HG03378 (cell line): ENCODE data around the gene ARHGAP20.

ENCODE experiments used
- ATAC-seq: cut with Tn5 transposase; IDR thresholded peaks from one replicate; pipeline ENCODE4 v1.9.1; 2021; ENCODE audit warnings: mild to moderate bottlenecking, moderate library complexity; ENCODE audit not compliant: unreplicated experiment

The ARHGAP20 gene

GRCh38 chr11:110720431-110721275 is 8.4 kb upstream of the ARHGAP20 start:
- ATAC-seq, result no peak

- ATAC-seq, result no peak
These were observed 4.1 kb upstream of the ARHGAP20 start for GRCh38 chr11:110716361-110716760.

- no peak for ATAC-seq
These were observed 3.3 kb upstream of the ARHGAP20 start for GRCh38 chr11:110715541-110715940.

GRCh38 chr11:110713449-110713776 is 1.2 kb upstream of the ARHGAP20 start:
- no peak for ATAC-seq

- ATAC-seq, result no peak
These were observed 617 bp upstream of the ARHGAP20 start for GRCh38 chr11:110712659-110713448.

- no peak for ATAC-seq
These were observed 825 bp downstream of the ARHGAP20 start for GRCh38 chr11:110711448-110711775.

- no peak for ATAC-seq
These were observed 1.4 kb downstream of the ARHGAP20 start for GRCh38 chr11:110710628-110711381.

GRCh38 chr11:110704210-110704864 is 7.9 kb downstream of the ARHGAP20 start:
- no peak for ATAC-seq

- no peak for ATAC-seq
These were observed 20.3 kb downstream of the ARHGAP20 start for GRCh38 chr11:110691926-110692325.

- no peak for ATAC-seq
These were observed 22.9 kb downstream of the ARHGAP20 start for GRCh38 chr11:110689306-110689705.

GRCh38 chr11:110679323-110679975 is 32.8 kb downstream of the ARHGAP20 start:
- ATAC-seq, result no peak

GRCh38 chr11:110675548-110675947 is 36.7 kb downstream of the ARHGAP20 start:
- ATAC-seq, result no peak

GRCh38 chr11:110665689-110666465 is 46.4 kb downstream of the ARHGAP20 start:
- ATAC-seq, result no peak

- no peak for ATAC-seq
These were observed 56.3 kb downstream of the ARHGAP20 start for GRCh38 chr11:110655967-110656366.

- no peak for ATAC-seq
These were observed 57.8 kb downstream of the ARHGAP20 start for GRCh38 chr11:110654456-110654855.

- no peak for ATAC-seq
These were observed 67.0 kb downstream of the ARHGAP20 start for GRCh38 chr11:110645253-110645652.

GRCh38 chr11:110634370-110634769 is 77.9 kb downstream of the ARHGAP20 start:
- ATAC-seq, result no peak

- ATAC-seq, result no peak
These were observed 80.7 kb downstream of the ARHGAP20 start for GRCh38 chr11:110631551-110631950.

- no peak for ATAC-seq
These were observed 82.6 kb downstream of the ARHGAP20 start for GRCh38 chr11:110629594-110629993.

GRCh38 chr11:110621826-110622225 is 90.4 kb downstream of the ARHGAP20 start:
- no peak for ATAC-seq
